Body of pancreas (tissue), 4 donors: Measurements from ENCODE around the gene LPP. TPM values are rescaled to one million over a fixed set of nuclear protein-coding genes. Genes with fewer than 3 reads are reported as not detected.

Experiments used
- ATAC-seq: fragments of 150-250 bp; one replicate; pipeline ENCODE4 v1.9.1; 2016
- DNase-seq, 4 donors: peaks; one replicate each; pipeline ENCODE4 v3.0.0-alpha.2; 2019
- H3K27ac ChIP-seq, 4 donors: fragments of 200-600 bp; sonication (generic); 1 replicate in 3 of 4; 2 replicates in 1 of 4; pipeline versions ENCODE4 v1.5.1 to v1.6.1; 2016 to 2019; ENCODE audit warnings: mild to moderate bottlenecking in 1 of 4, mixed read lengths in 1 of 4, moderate library complexity in 1 of 4
- H3K27me3 ChIP-seq, 2 donors: fragments of 200-600 bp; sonication (generic); one replicate each; pipeline ENCODE4 v1.6.0; 2016; ENCODE audit warnings: mild to moderate bottlenecking in 1 of 2
- H3K36me3 ChIP-seq, 2 donors: fragments of 200-600 bp; sonication (generic); replicated peaks in 1 of 2; 2 replicates each; pipeline ENCODE4 v1.5.1; 2016; ENCODE audit warnings: low read depth in 2 of 2; ENCODE audit not compliant: insufficient read depth in 1 of 2
- H3K4me1 ChIP-seq: fragments of 200-600 bp; sonication (generic); one replicate; pipeline ENCODE4 v1.6.0; 2016
- H3K4me3 ChIP-seq, 2 donors: fragments of 200-600 bp; sonication (generic); 1 replicate in 1 of 2; 2 replicates in 1 of 2; pipeline ENCODE4 v1.5.1; 2016 to 2019
- H3K9me3 ChIP-seq, 3 donors: fragments of 200-600 bp; sonication (generic); 1 replicate in 2 of 3; 2 replicates in 1 of 3; pipeline ENCODE4 v1.5.1; 2016
- POLR2A ChIP-seq, 3 donors: fragments of 450-650 bp; IDR thresholded peaks; one replicate each; pipeline ENCODE4 v1.6.1; 2016; ENCODE audit warnings: antibody characterized with exemption in 3 of 3, mild to moderate bottlenecking in 2 of 3
- WGBS, 2 donors: methylation state at CpG; one replicate each; pipeline ENCODE4 v1.1.5; 2017; 5-methylcytosine and 5-hydroxymethylcytosine counted together
- intact Hi-C: fragments of 100-400 bp; cut with DNase I; formaldehyde crosslinking; loops from one replicate; pipeline ENCODE4 v1.15.1; 2023
- total RNA-seq, 2 donors: library from RNA; depleted of rRNA; stranded (reverse); fragments of >200 nt; gene quantifications; one replicate each; pipeline ENCODE4 v1.1.0, GENCODE V29; 2016
- TF ChIP-seq, protein P1 (sequence below), 7 experiments: fragments of 450-650 bp in 4 of 7; fragments of 200-600 bp in 3 of 7; sonication (generic) in 3 of 7; IDR thresholded peaks; one replicate each; pipeline ENCODE4 v1.5.1; 2016 to 2019; ENCODE audit warnings: antibody characterized with exemption in 7 of 7

The LPP gene
- total RNA-seq, 2 donors from 2014 or later = 60.6 to 65.1 TPM

DNA sequence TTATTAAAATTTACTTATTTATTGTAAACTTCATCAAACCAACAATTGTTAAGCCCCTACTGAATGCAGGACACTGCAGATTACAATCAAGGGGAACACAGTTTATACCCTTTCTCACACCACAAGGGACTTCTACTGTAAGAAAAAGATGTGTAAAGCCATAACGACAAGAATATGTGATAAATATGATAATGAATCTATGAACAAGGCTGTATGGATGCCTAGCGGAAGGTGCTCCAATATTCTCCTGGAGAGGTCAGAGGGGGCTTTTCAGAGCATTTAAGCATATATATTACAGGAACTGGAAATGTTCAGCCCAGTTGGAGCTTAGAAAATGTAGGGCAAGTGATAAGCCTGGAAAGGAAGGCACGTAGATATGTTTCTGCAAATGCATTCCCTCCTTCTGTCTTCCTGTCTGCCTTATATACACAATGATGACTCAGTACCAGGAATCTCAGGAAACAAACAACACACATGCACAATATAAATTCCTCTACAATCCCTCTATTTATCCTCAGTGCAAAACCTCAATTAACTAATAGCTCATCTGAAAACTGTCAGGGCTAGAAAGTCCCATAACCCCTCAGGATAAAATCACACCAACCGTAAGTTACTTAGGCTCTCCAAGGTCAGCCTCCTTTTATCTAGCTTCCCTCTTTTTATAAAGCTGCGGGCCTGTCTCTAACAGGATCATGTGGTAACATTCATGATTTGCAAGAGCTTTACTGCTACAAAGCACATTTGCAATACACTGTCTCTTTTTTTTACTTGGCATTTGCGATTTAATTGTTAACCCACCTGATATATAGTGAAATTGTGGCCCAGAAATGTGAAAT lies 393.1 kb downstream of the LPP start:
- no peak for ATAC-seq
- intact Hi-C loops = no loop called here
- no peak for TF ChIP-seq POLR2A (IDR thresholded peaks at IDR 0.05)
- TF ChIP-seq, protein P1, sequence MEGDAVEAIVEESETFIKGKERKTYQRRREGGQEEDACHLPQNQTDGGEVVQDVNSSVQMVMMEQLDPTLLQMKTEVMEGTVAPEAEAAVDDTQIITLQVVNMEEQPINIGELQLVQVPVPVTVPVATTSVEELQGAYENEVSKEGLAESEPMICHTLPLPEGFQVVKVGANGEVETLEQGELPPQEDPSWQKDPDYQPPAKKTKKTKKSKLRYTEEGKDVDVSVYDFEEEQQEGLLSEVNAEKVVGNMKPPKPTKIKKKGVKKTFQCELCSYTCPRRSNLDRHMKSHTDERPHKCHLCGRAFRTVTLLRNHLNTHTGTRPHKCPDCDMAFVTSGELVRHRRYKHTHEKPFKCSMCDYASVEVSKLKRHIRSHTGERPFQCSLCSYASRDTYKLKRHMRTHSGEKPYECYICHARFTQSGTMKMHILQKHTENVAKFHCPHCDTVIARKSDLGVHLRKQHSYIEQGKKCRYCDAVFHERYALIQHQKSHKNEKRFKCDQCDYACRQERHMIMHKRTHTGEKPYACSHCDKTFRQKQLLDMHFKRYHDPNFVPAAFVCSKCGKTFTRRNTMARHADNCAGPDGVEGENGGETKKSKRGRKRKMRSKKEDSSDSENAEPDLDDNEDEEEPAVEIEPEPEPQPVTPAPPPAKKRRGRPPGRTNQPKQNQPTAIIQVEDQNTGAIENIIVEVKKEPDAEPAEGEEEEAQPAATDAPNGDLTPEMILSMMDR (IDR thresholded peaks at IDR 0.05) = no peak
- Histone ChIP-seq H3K27ac (no peak overlapping the region), H3K4me3 (no peak overlapping the region), H3K36me3 (no peaks in the 10 kb centered on the region), H3K4me1 (no peaks in the 10 kb centered on the region), H3K27me3 (no peaks in the 10 kb centered on the region), H3K9me3 (no peaks in the 10 kb centered on the region)
- no peak for DNase-seq
- 80 to 81% methylated on average over 6 of the region's 6 CpGs for WGBS, 2 donors

DNA sequence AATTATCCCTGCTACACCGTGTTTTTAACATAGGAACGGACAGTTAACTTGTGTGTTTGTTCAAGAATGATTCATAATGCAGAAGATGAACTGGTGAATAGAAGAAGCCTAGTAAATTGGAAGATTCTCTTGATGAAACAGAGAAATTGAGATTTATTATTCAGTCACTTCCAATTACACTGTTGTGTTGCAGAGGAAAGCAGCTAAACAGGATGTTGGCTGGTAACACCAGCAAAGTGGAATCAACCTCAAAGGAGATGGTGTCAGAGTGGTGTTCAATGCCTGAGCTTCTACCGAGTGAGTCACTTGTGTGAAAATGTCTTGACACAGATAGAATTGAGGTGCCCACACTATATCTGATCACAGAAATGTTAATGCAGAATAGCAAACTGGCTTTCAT lies 399.6 kb downstream of the LPP start:
- no peak for ATAC-seq
- WGBS, 2 donors = 92 to 96% methylated on average over 3 of the region's 3 CpGs

DNA sequence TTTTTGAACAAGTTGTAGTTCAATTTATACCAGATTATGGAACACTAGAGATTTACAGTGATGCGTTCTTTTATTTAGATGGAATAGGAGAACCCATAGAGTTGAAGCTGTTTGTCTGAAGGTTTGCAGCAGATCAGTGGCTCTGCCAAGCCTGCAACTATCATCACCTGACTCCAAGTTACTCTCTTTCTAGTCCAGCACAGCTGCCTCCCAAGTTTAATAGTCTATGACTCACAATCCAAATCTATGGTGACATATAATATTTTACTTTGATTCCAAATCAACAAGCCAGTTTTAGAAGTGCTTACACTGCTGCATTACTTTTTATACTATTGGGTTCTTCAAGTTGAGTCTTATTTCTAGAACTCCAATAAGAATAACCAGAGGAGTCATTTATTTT lies 400.4 kb downstream of the LPP start:
- TF ChIP-seq POLR2A (IDR thresholded peaks at IDR 0.05) = no peak
- TF ChIP-seq, protein P1 (IDR thresholded peaks at IDR 0.05) = no peak
- Histone ChIP-seq H3K27ac (no peak overlapping the region), H3K9me3 (no peaks in the 10 kb centered on the region), H3K4me1 (no peaks in the 10 kb centered on the region), H3K27me3 (no peaks in the 10 kb centered on the region), H3K4me3 (no peak overlapping the region), H3K36me3 (no peaks in the 10 kb centered on the region)
- DNase-seq (no peak), ATAC-seq (no peak)
- intact Hi-C loops = no loop called here
- WGBS, 2 donors = 95 to 100% methylated on average over 1 of the region's 1 CpG

More for the DNA sequence above, 399.6 kb downstream of the LPP start:
- Histone ChIP-seq H3K27me3 (no peaks in the 10 kb centered on the region), H3K27ac (no peak overlapping the region), H3K9me3 (no peaks in the 10 kb centered on the region), H3K4me3 (no peak overlapping the region), H3K36me3 (no peaks in the 10 kb centered on the region), H3K4me1 (no peaks in the 10 kb centered on the region)
- no peak for TF ChIP-seq POLR2A (IDR thresholded peaks at IDR 0.05)
- TF ChIP-seq, protein P1 (IDR thresholded peaks at IDR 0.05) = no peak
- no peak for DNase-seq
- intact Hi-C loops = no loop called here

DNA sequence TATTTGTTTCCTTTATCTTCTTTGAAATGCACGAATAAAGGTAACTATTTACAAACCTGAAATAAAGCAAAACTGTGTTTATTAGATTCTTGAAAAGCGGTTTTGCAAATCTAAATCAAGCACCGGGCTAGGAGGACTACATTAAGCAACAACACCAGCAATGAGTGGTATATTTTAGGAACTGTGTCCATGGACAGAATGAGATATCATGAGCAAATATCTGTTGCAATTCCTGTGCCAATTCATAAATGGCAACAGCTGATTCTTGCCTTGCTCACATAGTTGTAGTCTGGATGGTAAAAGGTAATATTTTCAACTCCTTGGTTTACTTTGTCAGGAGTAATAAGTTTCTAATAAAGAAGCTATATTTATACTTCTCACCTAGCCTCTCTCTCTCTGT lies 403.3 kb downstream of the LPP start:
- intact Hi-C loops = no loop called here
- no peaks in the 10 kb centered on the region for H3K9me3 ChIP-seq
- no peaks in the 10 kb centered on the region for H3K4me1 ChIP-seq
- no peaks in the 10 kb centered on the region for H3K36me3 ChIP-seq
- no peak overlapping the region for H3K27ac ChIP-seq
- ATAC-seq (no peak), DNase-seq (no peak)
- WGBS, 2 donors = 42 to 47% methylated on average over 3 of the region's 3 CpGs
- H3K4me3 ChIP-seq = no peak overlapping the region
- H3K27me3 ChIP-seq = no peaks in the 10 kb centered on the region
- TF ChIP-seq, protein P1 (IDR thresholded peaks at IDR 0.05) = no peak
- no peak for TF ChIP-seq POLR2A (IDR thresholded peaks at IDR 0.05)
